Upper lobe of left lung (tissue), 4 donors: ENCODE data around the gene LRRC8E.

ENCODE experiments used
- CTCF ChIP-seq, 6 experiments: fragments of 450-650 bp in 4 of 6; fragments of 200-600 bp in 2 of 6; sonication (generic) in 2 of 6; IDR thresholded peaks; one replicate each; pipeline ENCODE4 v1.5.1; 2016 to 2019; ENCODE audit warnings: antibody characterized with exemption in 6 of 6
- POLR2A ChIP-seq, 4 donors: fragments of 450-650 bp; IDR thresholded peaks; one replicate each; pipeline ENCODE4 v1.5.1; 2016 to 2017; ENCODE audit warnings: antibody characterized with exemption in 4 of 4, mild to moderate bottlenecking in 2 of 4

- TF ChIP-seq CTCF (IDR thresholded peaks at IDR 0.05) (no peak), POLR2A (IDR thresholded peaks at IDR 0.05) (no peak)
Measured at GRCh38 chr19:7844951-7845350, 43.4 kb upstream of the LRRC8E start.
